Central memory CD4-positive, alpha-beta T cell (primary cell): ENCODE measurements around the gene PSMB8.

Experiments
- DNase-seq: peaks from one replicate; pipeline ENCODE4 v3.0.0; 2022

PSMB8 gene

GRCh38 chr6:32855467-32856174 is 11.8 kb upstream of the PSMB8 start:
- no peak for DNase-seq

DNA sequence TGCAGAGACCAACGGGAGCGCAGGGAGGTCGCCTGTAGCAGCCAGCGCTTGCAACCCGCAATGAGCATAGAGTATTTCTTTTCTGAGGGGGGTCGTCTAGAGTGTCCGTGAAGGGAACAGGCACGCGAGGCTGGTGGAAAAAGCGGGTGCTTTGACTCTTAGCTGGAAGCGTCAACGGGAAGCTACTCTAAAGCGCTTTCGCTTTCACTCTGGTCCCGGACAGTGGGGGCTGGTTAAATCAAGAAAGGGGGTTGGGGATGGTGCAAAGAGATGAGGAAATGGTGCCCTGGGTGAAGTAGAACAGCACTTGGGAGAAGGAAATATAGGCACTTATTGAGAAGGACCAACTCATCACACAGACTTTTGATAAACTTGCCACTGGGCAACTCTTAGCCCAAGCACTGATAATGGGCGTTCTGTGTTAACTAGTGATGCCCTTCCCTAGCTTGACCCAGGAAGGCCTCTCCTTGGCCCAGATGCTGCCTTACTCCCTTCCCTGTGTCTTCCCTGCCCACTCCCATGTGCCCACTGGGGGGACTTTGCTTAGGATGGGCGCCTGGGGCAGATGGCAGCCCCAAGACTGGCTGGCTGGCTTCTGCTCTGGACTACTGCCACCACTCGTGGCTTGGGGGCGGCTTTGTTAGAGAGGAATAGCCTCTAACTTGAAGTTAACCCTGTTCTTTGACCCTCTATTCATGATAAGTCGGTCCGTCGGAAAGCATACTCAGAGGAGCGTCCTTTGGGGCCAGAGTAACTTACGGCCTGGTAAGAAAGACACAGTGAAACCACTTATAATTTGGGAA is 10.7 kb upstream of the PSMB8 start:
- peak; percentile 57 for DNase-seq

DNA sequence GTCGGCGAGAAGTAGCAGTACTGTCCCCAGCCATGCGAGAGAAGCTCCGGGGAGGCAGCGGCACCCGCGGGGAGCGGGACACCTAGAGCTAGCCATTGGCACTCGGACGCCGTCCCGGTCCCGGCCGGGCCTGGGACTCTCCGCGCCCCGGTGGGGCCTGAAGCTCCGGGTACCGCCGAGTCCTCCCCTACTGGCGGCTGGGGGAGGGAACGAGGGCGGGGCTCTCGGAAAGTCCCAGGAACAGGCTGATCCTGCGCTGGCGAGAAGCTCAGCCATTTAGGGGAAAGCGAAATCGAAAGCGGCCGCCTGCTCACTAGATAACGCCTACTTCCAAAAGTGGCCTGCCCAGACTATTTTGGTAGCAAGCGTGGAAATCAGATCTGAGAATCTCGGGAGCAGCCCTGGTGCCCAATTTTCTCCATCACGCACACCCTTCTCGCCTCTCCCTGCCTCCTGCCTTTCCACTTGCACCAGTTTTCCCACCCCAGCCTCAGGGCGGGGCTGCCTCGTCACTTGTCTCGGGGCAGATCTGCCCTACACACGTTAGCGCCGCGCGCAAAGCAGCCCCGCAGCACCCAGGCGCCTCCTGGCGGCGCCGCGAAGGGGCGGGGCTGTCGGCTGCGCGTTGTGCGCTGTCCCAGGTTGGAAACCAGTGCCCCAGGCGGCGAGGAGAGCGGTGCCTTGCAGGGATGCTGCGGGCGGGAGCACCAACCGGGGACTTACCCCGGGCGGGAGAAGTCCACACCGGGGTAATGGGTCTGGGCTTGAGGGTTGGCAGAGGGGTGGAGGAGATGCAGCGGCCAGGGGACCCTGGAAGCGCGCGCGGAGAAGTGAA is 9.9 kb upstream of the PSMB8 start, which contains the start of the genes PSMB9 and TAP1:
Gene PSMB9 (plus strand): TSS at position 652 of the 835 bp plus-strand sequence. CDS start 38 bp downstream, at position 690.
Gene TAP1 (minus strand): TSS at position 164 of the 835 bp plus-strand sequence. CDS start 68 bp downstream, at position 96.
- peak; percentile 93 for DNase-seq

DNA sequence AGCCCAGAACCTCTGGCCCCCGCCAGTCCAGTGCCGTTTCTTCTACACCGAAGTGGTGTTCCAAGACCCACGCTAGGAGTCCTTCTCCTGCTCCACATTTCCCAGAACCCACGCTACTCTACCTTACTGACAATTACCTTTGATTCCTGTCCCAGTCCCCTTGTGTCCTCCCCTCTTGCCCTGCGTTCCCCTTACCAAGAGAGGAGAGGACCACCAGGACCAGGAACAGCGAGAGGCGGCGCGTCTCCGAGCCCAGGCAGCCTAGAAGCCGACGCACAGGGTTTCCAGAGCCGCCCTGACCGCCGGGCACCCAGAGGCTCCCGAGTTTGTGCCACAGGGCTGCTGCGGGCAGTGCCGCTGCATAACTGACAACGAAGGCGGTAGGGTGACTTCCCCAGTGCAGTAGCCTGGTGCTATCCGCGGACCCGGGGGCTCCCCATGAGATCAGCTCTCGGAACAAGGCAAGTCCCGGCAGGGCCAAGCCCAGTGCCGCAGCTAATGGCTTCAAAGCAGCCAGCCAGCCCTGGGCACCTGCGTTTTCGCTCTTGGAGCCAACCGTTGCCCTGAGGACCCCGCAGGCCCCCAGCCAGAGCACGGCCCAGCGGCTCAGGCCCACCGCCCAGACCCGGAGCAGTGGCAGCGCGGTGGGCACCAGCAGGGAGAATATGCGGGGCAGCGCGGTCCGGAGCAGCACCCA is 9.1 kb upstream of the PSMB8 start:
- DNase-seq, result peak; percentile 54

DNA sequence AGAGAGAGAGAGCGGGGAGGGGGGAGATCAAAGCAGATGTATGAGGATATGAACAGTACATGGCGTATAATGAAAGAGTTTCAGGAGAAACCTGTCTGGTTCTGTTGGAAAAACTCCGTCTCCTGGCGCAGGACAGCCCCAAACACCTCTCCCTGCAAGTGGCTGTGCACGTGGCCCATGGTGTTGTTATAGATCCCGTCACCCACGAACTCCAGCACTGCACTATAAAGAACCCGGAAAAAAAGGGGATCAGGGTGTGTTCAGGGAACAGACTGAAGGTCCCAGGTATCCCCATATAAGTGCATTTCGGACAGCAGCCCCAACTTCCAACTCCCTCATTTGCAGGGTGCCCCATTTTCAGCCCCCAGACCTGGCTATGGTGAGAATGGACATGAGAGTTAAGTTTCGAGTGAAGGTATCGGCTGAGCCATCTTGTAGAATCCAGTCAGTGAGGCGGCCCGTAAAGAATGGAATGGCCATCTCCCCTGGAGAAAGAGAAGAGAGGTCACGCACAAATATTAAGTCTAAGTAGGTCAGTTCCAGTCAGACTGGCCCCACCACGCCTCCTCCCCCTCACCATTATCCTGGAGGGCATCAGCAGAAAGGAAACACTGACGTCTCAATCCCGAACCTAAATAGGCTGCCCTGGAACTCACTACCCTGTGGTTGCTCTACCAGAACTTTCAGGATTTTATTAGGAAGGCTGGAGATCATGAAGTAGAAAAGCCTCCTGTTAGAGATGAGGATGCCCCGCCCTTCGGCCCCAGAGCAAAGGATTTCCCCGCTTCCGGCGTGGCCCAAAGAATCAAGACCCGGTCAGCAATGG is 8.4 kb upstream of the PSMB8 start:
- DNase-seq, result no peak

DNA sequence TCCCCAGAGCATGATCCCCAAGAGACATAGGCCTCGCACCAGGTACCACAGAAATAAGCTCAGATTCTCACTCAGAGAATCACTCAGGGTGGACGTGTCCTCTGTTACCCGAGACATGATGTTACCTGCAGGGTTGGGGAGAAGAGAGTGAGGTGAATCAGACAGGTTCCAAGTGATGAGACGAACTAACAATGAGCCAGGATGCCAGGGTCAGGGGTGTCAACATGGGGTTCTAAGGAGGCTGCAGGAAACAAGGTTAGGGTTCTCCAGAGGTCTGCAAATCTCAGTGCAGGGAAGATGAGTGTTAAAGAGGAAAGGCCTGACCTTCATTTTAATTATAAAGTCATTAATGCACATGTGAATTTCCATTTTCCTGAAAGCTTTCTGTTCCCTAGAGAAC is 7.2 kb upstream of the PSMB8 start:
- DNase-seq, result no peak

- DNase-seq, result no peak
Observed at GRCh38 chr6:32849126-32849525, 5.3 kb upstream of the PSMB8 start.

GRCh38 chr6:32847795-32848194 is 3.9 kb upstream of the PSMB8 start:
- no peak for DNase-seq

- no peak for DNase-seq
Observed at GRCh38 chr6:32847004-32847403, 3.2 kb upstream of the PSMB8 start.

DNA sequence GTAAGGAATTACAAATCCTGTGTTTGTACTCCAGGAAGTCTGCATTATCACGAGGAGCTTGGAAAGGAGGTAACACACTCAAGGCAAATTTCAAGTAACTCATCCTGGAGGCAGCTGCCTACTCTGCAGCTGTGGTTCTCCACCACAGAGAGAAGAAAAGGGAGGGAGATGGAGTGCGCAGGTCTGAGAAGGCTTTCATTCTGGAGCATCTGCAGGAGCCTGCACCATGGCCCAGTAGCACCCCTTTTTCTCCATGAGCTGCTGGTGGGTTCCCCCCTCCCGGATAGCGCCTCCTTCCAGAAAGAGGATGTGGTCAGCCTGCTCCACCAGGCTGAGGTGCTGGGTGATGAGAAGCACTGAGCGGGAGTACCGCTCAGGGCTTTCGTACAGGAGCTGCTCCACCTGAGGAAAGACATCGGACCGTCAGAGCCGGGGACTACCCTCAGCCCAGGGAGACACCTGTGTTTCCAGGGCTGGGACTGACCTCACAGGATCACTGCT is 1.6 kb upstream of the PSMB8 start:
- peak; percentile 50 for DNase-seq

DNA sequence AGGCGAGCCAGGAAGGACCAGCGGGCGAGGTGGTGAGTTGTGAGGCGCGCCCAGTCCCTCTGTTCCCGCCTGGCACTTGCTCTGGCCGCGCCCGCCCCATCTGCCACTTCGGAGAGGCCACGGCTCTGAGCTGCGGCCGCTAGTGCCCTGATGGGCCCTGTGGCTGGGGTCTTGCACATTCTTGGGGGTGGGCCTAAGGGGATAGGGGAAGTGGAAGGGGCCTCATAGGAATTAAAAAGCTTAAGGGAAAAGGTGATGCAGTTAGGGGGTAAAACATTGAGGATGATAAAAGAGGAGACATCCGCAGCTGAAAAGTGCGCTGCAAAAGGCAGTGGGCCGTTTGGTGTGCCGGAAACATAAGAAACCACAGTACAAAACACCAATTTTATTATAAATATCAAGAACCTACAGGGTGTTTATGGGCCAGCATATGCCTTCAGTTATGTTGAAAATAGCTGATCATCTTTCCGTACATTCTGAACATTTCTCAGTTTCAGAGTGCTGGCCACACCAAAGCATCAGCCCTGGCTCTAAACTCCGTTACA is 1.1 kb upstream of the PSMB8 start:
- DNase-seq, result no peak

GRCh38 chr6:32843331-32843978 is 392 bp downstream of the PSMB8 start:
- DNase-seq, result no peak

- DNase-seq, result no peak
Observed at GRCh38 chr6:32842690-32843089, 1.2 kb downstream of the PSMB8 start.

GRCh38 chr6:32842021-32842650 is 1.7 kb downstream of the PSMB8 start:
- no peak for DNase-seq

GRCh38 chr6:32840604-32841246 is 3.1 kb downstream of the PSMB8 start:
- peak; percentile 47 for DNase-seq

DNA sequence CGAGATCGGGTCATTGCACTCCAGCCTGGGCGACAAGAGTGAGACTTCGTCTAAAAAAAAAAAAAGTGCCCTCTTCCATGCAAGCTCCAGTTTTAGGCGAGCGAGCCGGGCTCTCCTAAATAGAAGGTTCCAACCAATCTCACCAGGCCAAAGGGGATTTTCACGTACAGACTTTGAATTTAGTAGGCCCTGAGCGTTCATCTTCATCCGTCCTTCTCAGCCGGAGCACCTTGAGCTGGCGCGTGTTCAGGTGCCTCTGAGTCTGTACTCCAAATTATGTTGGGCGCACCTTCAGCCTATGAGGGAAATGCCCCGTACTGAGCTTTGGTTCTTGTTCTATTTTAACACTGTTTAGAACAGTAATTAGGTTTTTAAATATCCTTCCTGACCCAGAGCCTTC is 4.5 kb downstream of the PSMB8 start:
- DNase-seq, result no peak

DNA sequence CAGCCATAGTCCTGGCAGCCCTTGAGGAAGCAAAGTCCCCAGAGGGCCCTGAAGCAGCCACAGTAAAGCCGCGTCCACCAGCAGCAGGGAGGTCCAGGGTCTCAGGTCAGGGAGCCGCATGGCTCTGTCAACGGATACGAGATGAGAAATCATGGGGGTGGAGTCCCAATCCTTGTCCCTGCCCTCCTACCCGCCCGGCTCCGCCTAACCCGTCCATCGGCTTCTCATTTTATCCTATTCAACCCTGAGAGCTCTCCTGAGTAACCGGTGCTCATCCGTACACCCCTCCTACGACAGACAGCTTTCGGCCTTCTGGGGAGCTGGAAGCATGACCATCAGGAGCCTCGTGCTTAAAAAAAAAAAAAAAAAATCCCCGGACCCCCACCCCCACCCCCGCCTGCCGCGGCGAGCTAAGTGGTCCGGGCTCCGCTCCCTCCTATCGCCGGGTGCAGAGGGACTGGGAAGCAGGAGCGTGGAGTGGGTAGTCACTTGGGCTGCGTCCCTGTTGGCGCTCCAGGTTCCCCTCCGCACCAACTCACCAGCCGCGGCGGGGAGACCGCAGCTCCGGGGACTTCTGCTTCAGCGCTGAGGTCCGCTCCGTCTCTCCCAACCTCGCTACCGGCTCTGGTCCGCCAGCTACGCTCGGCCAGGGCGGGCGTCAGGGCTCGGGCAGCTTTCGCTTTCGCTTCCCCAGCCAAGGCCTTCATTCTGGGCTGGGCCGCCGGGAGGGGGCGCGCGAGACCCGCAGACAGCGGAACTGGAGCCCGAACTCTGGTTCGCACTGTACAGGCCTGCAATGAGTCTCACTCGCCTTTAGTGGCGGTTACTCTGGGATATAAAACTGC is 5.5 kb downstream of the PSMB8 start, which contains the start of gene TAP2:
Gene TAP2 (minus strand): TSS at position 626 of the 845 bp plus-strand sequence. CDS start 506 bp downstream, at position 120.
- peak; percentile 95 for DNase-seq

- no peak for DNase-seq
Observed at GRCh38 chr6:32837651-32838113, 6.2 kb downstream of the PSMB8 start.
